NCI-H2196 treated with DMSO at 0.1 percent for 48 hours (cell line): ENCODE results near the gene KCNE5.
A peak's percentile ranks its signal among the peaks of the same experiment; 100 is the strongest.
"Not testable (repeated sequence)": the region's sequence is repeated elsewhere in the genome, so short reads cannot be mapped to it uniquely, and the experiment has no call there.

Source experiments
- DNase-seq: peaks from one replicate; lab custom pipeline; 2025; ENCODE audit not compliant: unreplicated experiment; lab: John Stamatoyannopoulos, UW

KCNE5 gene, protein sequence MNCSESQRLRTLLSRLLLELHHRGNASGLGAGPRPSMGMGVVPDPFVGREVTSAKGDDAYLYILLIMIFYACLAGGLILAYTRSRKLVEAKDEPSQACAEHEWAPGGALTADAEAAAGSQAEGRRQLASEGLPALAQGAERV

DNA sequence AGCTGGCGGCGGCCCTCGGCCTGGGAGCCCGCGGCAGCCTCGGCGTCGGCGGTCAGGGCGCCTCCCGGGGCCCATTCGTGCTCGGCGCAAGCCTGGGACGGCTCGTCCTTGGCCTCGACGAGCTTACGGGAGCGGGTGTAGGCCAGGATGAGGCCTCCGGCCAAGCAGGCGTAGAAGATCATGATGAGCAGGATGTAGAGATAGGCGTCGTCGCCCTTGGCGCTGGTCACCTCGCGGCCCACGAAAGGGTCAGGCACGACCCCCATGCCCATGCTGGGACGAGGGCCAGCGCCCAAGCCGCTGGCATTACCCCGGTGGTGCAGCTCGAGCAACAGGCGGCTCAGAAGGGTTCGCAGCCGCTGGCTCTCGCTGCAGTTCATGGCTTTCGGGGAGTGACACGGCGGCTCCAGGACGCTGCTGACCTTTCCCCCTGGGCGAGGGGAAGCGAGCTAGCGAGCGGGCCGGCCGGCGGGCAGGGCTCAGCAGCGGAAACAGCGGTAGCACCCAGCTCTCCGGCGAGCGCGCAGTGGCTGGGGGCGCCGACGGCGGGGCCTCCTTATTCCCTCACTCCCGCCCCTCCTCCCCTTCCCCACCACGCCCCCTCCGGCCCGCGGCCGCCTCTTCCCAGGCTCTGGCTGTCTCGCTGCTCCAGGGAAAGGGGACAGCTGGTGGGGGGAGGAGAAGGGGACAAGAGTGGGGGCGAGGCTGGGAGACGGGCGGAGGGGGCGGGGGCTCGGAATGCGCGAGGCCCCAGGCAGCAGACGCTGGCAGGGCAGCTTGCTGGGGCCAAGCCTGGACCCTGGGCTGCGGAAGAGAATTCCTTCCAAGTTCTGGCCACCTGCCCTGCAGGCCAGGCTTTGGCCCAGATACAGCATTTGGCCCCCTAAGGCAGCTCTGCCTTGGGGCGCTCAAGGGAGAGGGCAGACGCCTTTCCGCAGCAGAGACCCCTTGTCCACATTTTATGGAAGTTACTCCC, at the start of gene KCNE5:
Gene KCNE5, minus strand, starts transcription at position 532 of the 976 bp plus-strand sequence. Its CDS starts 152 bp downstream, at position 380.
- DNase-seq, result no peak

DNA sequence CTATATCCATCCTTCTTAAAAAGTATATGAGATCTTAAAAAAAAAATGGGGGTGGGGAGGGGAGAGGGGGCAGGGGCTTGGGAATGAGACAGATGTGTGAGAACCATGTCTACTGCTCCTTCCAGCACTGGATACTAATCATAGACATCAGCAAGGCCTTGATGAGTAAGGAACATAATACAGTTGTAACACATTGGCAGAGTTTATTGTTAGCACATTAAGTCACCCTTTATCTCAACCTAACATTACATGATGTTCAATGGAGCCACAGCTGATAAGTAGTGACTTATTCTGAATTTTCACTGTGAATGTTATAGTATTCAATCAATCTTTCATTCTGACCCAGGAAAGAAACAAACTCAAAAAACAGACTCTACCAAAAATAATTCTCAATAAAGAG, 47.3 kb upstream of the KCNE5 start:
- no peak for DNase-seq

DNA sequence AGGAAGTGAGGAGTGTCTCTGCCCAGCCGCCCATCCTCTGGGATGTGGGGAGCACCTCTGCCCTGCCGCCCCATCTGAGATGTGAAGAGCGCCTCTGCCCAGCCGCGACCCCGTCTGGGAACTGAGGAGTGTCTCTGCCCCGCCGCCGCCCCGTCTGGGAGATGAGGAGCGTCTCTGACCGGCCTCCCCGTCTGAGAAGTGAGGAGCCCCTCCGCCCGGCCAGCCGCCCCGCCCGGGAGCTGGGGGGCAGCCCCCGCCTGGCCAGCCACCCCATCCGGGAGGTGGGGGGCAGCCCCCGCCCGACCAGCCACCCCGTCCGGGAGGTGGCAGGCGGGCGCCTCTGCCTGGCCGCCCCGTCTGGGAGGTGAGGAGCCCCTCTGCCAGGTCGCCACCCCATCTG, 46.2 kb upstream of the KCNE5 start:
- DNase-seq, result not testable (repeated sequence)

DNA sequence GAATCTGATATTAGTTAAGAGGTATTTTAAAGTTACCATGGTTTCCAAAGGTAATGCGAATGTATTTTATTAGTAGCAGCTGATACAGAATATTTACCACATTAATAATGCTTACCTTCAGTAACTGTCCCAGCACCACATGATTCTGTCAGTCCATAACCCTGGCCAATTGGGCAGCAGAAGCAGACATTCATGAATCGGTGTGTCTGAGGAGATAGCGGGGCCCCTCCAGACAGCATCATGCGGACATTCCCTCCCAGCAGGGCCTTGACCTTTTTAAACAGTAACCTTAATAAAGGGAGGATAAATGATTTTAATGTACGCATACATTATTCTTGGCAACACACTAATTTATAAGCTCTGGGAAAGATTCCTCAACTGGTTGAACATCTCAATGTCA, 43.0 kb upstream of the KCNE5 start:
- no peak for DNase-seq

DNA sequence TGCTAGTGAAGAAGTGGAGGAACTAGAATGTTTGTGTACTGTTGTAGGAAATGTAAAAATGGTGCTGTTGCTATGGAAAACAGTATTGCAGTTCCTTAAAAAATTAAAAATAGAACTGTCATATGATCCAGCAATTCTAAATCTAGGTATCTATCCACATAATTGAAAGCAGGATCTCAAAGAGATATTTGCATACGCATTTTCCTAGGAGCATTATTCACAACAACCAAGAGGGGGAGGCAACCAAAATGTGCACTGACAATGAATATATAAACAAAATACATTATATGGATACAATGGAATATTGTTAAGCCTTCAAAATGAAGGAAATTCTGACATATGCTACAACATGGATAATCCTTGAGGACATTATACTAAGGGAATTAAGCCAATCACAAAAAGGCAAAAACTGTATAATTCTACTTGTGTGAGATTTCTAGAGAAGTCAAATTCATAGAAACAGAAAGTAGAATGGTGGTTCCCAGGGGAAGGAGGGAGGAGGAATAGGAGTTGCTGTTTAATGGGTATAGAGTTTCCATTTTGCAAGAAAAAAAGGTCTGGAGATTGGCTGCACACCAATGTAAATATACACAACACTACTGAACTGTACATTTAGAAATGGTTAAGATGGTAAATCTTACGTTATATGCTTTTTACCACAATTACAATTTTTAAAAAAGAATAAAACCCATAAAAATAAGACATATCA, 35.6 kb upstream of the KCNE5 start:
- DNase-seq, result no peak

DNA sequence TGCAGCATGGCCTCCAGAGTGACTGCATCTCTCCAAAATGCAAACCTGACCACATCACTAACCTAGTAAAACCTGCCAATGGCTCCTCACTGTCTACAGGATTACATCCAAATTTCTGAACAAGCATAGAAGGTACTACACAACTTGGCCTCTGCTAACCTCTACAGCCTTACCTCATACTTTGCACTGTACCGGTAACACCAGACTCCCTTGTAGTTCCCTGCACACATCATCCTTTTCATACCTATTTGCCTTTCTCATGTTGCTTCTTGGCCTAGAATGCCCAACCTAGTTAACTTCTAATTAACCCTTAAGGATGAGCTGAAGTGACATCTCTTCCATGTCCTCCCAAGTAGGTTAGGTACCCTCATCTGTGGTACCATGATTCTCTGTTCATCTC, 33.4 kb upstream of the KCNE5 start:
- DNase-seq, result no peak

DNA sequence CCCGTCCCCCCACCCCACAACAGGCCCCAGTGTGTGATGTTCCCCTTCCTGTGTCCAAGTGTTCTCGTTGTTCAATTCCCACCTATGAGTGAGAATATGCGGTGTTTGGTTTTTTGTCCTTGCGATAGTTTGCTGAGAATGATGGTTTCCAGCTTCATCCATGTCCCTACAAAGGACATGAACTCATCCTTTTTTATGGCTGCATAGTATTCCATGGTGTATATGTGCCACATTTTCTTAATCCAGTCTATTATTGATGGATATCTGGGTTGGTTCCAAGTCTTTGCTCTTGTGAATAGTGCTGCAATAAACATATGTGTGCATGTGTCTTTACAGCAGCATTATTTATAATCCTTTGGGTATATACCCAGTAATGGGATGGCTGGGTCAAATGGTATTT, 32.4 kb upstream of the KCNE5 start:
- not testable (repeated sequence) for DNase-seq

DNA sequence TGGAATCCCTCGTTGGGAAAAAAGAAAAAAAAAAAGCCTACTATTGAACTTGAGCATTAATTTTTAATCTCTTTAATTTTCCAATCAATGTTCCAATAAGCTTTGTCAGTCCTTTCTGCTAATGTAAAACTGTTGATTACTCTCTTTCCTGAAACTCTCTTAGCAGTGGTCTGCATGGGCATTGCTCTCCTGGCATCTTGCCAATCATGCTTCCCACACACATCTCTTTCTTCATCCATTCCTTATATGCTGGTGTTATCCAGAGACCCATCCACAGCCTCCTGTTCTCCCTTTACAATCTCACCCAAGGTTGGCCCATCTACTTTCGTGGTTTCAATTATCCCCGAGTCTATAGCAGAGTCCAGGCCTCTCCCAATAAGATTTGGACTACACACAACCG, 31.8 kb upstream of the KCNE5 start:
- no peak for DNase-seq

DNA sequence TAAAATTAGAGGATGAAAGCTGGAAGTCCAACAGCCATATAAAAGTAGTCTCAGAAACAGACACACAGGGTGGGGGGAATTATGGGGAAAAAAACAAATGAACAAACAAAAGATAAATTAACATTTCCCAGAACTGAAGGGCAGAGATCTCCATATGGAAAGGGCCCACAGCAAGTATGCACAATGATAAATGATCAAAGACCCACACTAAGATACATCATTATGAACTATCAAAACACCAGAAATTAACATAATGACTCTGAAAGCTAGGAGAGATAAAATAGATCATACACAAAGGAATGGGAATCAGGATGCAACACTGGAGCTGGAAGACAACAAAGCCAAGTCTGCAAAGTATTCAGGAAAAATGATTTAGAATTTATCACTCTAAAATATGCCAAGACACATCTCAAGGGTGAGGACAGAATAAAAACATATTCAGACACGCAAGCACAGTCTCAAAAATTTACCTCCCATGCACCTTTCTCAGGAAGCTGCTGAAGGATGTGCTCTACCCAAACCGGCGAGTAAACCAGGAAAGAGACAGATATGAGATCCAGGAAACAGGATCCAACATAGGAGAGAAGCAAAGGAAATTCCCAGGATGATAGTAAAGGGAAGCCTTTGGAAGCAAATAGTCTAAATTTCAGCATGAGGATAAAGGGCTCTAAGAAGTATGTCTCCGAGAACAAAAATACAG, 30.7 kb upstream of the KCNE5 start:
- DNase-seq, result no peak

DNA sequence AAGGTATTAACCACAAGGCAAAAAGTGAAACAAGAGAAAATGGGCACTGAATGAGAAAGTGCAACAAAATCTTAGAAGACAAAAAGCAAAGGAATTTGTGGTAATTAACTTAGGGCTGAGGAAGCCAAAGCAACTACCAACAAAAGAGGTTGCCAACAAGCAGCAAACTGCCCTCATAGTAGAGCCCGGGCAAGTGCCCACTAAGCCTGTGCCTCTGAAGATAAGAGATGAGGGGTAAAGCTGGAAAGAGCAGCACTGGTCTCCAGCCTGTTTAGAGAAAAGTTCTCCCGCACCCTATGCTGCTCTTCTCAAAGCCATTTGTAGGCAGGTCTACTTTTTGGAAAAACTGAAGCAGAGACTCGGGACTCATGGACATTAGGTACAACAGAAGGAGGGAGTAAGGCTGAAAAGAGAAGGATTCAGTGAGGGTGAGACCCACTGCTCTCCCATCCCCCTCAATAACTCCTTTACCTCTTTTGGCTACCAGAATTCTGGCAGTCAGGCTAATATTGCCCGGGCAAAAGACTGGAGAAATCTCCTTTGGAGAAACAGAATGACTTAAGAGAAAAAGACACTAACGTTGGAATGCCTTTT, 29.6 kb upstream of the KCNE5 start:
- DNase-seq, result no peak

DNA sequence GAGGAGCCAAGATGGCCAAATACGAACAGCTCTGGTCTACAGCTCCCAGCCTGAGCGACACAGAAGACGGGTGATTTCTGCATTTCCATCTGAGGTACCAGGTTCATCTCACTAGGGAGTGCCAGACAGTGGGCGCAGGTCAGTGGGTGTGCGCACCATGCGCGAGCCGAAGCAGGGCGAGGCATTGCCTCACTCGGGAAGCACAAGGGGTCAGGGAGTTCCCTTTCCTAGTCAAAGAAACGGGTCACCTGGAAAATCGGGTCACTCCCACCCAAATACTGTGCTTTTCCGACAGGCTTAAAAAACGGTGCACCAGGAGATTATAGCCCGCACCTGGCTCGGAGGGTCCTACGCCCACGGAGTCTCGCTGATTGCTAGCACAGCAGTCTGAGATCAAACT, 19.7 kb upstream of the KCNE5 start:
- not testable (repeated sequence) for DNase-seq

DNA sequence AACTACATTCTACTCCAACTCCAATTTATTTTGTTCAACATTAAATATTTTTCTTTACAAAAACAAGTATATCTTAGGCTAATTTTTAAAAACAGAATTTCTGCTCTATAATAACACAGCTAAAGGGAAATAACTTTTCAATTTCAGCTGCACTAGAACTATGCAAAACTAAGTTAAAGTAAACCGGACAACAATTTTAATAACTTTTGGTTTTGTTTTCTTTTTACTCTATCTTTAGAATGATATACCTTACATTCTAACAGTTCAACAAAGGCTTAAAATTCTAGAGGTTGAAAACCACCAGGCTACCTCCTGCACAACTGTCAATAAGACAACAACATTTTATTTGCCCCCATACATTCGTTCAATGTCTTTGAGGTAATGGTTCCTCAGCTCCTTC, 18.7 kb upstream of the KCNE5 start:
- no peak for DNase-seq

DNA sequence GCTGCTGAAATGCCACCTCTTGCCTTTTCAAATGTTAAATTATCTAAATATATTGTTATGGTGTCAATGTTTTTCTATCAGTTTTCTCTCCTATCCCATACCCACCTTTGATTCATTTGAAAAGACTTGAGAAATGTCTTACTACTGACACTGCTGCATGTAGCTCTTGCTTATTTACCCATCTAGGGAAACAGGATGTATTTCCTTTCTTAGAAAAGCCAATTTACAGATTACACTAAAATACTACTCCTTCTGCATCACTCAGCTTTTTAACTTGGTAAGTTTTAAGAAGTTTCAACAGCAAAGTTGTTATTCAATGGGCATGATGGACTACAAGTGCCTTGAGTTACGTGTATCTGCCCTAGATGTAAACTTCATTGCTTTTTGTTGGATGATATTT, 13.2 kb upstream of the KCNE5 start:
- DNase-seq, result no peak

DNA sequence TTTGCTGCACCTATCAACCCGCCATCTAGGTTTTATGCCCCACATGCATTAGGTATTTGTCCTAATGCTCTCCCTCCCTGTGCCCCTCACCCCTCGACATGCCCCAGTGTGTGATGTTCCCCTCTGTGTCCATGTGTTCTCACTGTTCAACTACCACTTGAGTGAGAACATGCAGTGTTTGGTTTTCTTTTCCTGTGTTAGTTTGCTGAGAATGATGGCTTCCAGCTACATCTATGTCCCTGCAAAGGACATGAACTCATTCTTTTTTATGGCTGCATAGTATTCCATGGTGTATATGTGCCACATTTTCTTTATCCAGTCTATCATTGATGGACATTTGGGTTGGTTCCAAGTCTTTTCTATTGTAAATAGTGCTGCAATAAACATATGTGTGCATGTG, 12.5 kb upstream of the KCNE5 start:
- DNase-seq, result not testable (repeated sequence)

DNA sequence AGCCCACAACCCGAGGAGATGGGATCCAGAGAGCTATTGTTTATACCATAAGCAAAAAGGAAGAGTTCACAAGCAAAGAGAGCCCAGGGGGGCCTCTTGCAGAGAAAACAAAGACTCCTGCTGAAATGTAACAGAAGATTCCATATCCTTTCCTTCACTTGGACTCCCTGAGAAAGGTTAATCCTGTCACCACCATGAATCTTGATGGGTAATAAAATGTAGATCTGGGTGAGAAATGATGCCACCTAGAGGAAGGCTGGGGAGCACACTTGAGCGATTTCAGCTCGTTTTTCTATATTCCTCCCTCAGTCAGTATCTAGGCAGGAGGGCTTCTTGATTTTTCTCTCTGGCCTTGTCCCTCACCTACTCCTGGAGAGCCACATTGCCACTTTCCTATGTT, 10.2 kb upstream of the KCNE5 start:
- no peak for DNase-seq

DNA sequence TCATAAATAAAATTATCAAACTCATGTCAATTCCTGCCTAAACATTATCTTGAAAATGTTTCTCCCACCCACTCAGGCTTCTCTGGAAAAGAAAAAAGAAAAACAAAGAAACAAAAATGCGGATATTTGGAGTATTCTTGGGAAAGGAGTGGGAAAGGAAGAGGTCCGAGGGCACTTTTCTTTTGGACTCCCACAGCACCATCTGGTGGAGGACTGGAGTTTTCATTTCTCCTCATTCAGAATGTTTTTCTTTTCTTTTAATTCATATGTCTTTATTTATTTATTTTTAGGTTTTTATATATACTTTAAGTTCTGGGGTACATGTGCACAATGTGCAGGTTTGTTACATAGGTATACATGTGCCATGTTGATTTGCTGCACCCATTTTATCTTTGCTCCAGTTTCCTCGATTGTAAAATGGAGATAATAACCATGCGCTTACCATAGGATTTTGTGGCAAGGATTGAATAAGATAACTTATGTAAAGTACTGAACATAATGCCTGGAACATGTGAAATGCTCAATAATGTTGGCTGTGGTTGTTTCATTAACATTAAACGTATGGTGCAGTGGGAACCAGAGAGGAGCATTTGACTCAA, 8.0 kb upstream of the KCNE5 start:
- DNase-seq, result peak; percentile 0

DNA sequence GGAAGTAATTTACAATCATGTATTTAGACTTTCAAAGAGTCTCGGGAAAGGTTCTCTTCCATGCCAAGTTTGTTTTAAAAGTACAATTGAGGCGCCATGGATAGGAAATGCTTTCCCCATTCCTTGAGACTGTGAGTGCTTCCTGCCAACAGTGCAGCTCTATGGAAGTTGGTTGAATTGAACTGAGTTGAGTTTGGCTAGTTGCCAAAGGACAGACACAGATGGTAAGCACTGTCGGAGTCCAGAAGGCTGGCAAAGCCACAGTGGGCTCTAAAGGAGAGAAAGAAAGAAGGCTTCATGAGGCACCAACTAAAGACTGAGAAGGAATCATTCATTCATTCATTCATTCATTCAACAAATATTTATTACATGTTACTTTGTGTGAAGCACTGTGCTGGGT, 4.3 kb upstream of the KCNE5 start:
- no peak for DNase-seq

DNA sequence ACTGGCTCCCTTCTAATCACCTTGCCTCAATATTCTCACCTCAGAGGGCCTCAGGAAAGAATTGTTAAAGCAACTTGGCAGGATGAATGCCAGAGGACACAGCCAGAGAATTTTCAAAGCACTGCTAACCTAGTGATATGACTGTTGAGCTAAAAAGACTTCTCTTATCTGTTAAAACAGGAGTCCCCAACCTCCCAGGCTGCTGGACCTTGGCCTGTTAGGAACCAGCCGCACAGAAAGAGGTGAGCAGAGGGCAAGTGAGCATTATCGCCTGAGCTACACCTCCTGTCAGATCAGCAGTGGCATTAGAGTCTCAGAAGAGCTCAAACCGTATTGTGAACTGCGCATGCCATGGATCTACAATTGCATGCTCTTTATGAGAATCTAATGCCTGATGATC, 1.7 kb upstream of the KCNE5 start:
- no peak for DNase-seq

DNA sequence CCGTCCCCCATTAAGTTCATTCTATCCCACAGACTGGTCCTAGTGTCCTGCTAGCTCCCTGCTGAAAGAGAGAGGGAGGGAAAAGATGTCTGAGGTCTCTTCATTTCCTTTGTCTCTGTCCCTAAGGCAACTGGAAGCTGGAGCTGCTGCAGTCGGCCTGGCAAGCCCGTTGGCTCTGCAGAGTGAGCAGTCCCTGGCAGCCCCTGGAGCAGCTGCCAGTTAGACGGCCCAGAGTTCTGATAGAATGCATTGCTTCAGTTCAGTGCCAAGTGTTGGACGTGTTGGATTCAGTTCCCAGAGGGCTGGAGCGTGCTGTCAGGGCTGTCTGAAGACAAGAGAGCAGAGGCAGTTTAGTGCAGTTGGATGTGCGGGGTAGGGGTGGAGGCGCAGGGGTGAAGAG, 975 bp downstream of the KCNE5 start:
- DNase-seq, result no peak

DNA sequence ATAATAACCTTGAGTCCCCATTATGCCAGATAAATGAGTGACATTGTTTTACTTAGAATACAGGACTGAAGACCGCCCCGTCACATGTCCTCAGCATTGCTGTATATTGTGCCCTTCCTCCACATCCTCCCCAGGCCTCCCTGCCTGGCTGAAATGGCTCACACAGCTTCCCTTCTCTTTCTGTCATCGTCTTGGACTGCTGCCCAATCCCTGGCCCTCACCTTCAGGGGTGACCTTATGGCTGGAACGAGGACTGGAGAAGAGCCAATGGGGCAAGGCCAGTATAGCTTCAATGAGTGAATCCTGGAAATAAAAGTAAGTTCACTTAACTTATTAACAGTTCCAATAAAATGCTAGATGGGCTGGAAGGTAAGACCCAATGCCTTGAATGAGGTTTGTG, 2.7 kb downstream of the KCNE5 start:
- no peak for DNase-seq

DNA sequence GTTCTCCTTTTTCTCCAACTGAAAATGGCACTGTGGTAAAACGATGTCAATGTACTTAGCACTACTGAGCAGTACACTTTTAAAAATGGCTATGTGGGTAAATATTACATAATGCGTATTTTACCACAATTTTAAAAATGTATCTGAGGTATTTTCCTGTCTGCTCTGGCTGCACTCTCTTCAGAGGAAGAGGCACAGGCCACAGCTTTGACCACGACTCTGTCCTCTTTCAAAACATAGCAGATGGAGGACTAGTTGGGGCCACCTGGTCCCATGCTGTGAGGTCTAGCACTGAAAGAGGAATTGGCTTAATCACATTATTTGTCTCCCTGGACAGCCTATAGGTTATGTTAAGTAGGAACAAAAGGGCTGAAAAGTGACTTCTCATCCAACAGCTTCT, 5.2 kb downstream of the KCNE5 start:
- DNase-seq, result no peak
